Progenitor cell of endocrine pancreas (in vitro differentiated cells): Measurements from ENCODE around the gene MUC6. TPM values are rescaled to one million over a fixed set of nuclear protein-coding genes. Genes with fewer than 3 reads are reported as not detected.

Source experiments
- DNase-seq: peaks from one replicate; pipeline ENCODE4 v3.0.0; 2021; ENCODE audit warnings: low spot score; ENCODE audit not compliant: unreplicated experiment
- H3K27ac Mint-ChIP-seq: 2 replicates; pipeline ENCODE4 v1.8.0; 2021; ENCODE audit warnings: mild to moderate bottlenecking, moderate library complexity, mixed read lengths
- H3K27me3 Mint-ChIP-seq: 2 replicates; pipeline ENCODE4 v1.8.0; 2021; ENCODE audit warnings: mixed read lengths
- H3K36me3 Mint-ChIP-seq: 2 replicates; pipeline ENCODE4 v1.8.0; 2022; ENCODE audit warnings: mixed read lengths; ENCODE audit not compliant: insufficient read depth
- H3K4me1 Mint-ChIP-seq: 2 replicates; pipeline ENCODE4 v1.8.0; 2021; ENCODE audit warnings: low read depth, mixed read lengths
- H3K4me3 Mint-ChIP-seq: 2 replicates; pipeline ENCODE4 v1.8.0; 2021; ENCODE audit warnings: low read depth, mild to moderate bottlenecking, moderate library complexity, mixed read lengths
- H3K9me3 Mint-ChIP-seq: 2 replicates; pipeline ENCODE4 v1.8.0; 2021; ENCODE audit warnings: low read depth, mixed read lengths
- total RNA-seq: library from RNA; stranded (reverse); gene quantifications from 2 replicates; pipeline ENCODE4 v1.2.1, GENCODE V29; 2021
- TF ChIP-seq, protein P1 (sequence below): fragments of 200-600 bp; sonication (generic); IDR thresholded peaks from one replicate; pipeline ENCODE4 v1.5.0; 2021; ENCODE audit warnings: antibody characterized with exemption, mild to moderate bottlenecking; ENCODE audit not compliant: unreplicated experiment

MUC6 gene
- total RNA-seq, 1 donor from 2014 or later = 1.6 TPM

DNA sequence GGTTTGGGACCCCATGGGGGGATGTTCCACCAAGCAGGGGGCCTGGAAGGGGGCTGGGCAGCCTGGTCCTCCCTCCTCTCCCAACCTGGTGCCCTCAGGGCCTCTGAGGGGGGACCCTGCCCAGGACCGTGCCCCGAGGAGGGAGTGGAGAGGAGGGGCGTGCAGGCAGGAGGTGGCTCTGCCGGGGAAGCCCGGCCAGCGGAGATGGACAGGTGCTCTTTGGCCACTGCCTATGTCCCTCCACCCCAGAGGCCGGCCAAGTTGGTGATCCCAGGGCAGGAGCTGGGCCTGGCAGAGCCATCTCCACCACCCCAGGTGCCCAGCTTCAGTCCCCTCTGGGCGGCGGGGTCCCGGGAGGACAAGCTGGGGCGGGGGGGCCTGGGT lies 40.5 kb upstream of the MUC6 start:
- H3K36me3 Mint-ChIP-seq = no peaks in the 10 kb centered on the region
- DNase-seq = no peak
- TF ChIP-seq, protein P1, sequence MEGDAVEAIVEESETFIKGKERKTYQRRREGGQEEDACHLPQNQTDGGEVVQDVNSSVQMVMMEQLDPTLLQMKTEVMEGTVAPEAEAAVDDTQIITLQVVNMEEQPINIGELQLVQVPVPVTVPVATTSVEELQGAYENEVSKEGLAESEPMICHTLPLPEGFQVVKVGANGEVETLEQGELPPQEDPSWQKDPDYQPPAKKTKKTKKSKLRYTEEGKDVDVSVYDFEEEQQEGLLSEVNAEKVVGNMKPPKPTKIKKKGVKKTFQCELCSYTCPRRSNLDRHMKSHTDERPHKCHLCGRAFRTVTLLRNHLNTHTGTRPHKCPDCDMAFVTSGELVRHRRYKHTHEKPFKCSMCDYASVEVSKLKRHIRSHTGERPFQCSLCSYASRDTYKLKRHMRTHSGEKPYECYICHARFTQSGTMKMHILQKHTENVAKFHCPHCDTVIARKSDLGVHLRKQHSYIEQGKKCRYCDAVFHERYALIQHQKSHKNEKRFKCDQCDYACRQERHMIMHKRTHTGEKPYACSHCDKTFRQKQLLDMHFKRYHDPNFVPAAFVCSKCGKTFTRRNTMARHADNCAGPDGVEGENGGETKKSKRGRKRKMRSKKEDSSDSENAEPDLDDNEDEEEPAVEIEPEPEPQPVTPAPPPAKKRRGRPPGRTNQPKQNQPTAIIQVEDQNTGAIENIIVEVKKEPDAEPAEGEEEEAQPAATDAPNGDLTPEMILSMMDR = no peak
- no peak overlapping the region for H3K4me3 Mint-ChIP-seq
- H3K9me3 Mint-ChIP-seq = no peaks in the 10 kb centered on the region
- H3K27me3 Mint-ChIP-seq = peaks cover 3% of the 10 kb centered on the region
- no peak overlapping the region for H3K27ac Mint-ChIP-seq
- peaks cover 2% of the 10 kb centered on the region for H3K4me1 Mint-ChIP-seq

DNA sequence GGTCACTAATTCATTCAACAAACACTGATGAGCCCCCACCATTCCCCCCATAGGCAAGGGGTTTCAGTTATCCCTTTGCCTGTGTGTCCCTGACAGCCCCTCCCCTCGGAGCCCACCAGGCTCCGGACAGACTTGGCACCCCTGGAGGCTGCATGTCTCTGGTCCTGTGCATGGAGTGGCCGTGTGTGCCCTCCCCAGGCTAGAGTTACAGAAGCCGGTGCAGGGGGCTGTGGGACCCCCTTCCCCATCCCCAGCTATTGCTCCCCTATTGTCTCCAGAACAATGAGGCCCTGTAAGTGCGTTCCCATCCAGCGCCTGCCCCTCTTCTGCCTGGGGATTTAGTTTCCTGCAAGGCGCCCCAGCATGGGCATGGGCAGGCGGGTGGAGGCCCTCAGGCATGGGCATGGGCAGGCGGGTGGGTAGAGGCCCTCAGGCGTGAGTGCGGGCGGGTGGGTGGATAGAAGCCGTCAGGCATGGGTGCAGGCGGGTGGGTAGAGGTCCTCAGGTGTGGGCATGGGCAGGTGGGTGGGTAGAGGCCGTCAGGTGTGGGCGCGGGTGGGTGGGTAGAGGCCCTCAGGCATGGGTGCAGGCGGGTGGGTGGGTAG lies 39.6 kb upstream of the MUC6 start:
- TF ChIP-seq, protein P1 = no peak
- H3K27me3 Mint-ChIP-seq = peaks cover 6% of the 10 kb centered on the region
- no peaks in the 10 kb centered on the region for H3K9me3 Mint-ChIP-seq
- DNase-seq = no peak
- no peak overlapping the region for H3K27ac Mint-ChIP-seq
- H3K4me3 Mint-ChIP-seq = no peak overlapping the region
- H3K4me1 Mint-ChIP-seq = peaks cover 2% of the 10 kb centered on the region
- H3K36me3 Mint-ChIP-seq = no peaks in the 10 kb centered on the region

DNA sequence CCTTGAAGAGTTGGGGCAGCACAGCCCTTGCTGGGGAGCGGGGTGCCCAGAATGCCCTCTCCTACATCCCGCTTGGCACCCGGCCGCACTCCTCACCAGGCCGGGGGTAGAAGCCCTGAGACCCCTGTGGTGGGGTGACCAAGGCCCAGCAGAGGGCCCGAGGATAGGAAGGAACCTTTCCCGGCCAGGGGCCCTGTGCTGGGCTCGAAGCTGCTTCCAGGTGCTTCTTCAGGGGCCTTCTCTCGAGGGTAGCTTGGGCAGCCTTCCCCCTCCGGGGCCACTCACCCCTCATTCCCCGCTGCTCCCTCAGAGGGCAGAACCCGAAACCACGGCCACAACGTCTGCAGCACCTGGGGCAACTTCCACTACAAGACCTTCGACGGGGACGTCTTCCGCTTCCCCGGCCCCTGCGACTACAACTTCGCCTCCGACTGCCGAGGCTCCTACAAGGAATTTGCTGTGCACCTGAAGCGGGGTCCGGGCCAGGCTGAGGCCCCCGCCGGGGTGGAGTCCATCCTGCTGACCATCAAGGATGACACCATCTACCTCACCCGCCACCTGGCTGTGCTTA lies 38.9 kb upstream of the MUC6 start:
- Mint-ChIP-seq H3K4me3 (no peak overlapping the region), H3K36me3 (no peaks in the 10 kb centered on the region), H3K4me1 (peaks cover 2% of the 10 kb centered on the region), H3K27me3 (peaks cover 6% of the 10 kb centered on the region), H3K27ac (no peak overlapping the region), H3K9me3 (no peaks in the 10 kb centered on the region)
- TF ChIP-seq, protein P1 = no peak
- no peak for DNase-seq

DNA sequence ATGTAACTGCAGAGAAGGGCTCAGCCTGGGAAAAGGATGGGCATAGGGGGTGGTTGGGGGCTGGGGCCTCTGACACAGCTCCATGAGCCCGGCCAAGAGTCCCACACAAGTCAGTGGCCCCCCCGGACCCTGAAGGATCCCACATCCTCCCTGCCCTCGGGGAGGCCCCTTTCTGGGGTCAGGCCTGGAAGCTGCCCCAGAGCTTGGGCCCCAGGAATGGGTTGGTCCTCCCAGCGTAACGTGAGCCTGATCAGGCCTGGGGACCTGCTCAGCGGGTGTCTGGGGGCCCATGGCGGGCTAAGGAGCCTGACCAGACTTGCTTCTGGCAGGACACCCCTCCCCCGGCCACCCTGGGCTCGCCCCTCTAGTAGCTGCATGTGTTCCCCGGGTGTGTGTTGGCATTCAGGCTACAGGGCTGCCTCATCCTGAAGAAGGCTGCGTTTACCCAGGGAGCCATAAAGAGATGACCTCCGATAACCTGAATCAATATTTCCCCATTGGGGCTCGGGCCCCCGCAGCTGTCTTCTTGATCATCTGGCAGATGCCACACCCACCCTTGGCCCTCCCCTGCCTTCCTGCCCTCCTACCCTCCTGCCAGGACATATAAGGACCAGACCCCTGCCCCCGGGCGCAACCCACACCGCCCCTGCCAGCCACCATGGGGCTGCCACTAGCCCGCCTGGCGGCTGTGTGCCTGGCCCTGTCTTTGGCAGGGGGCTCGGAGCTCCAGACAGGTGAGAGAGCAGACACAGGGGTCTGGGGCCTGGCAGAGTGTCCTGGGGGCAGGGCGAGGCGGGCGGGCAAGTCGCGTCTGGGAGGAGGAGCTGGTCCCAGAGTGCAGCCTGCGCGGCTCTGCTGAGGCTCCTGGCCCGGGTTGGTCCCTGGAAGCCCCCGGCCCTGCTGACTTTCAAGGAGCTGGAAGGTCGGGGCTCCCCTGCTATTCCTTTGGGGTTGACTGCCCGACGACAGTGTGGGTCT lies 38.0 kb upstream of the MUC6 start, which contains the start of gene MUC2:
TSS of gene MUC2 (plus strand) at position 631 of the 978 bp plus-strand sequence.
- no peak within 1 kb of the TSS for H3K27ac Mint-ChIP-seq
- no peak for DNase-seq

DNA sequence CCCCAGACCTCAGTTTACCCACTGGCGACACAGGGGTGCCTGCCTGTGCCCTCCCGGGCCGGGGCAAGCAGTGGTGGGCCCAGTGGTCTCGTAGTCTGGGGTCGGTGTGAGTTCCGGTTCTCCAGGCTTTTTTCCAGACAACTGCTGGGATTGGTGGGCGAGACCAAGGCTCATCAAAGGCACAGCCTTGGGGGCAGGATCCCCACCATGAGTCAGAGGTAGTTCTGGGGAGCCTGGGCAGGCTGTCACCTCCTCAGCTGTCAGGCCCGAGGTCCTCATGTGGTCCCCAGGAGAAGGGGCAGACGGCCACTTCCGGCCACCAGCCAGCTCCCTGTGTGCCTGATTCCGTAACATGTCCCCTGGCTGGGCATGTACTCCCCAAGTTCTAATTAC lies 37.3 kb upstream of the MUC6 start:
- Mint-ChIP-seq H3K9me3 (no peaks in the 10 kb centered on the region), H3K4me3 (no peak overlapping the region), H3K27me3 (peaks cover 13% of the 10 kb centered on the region), H3K4me1 (peaks cover 2% of the 10 kb centered on the region), H3K27ac (no peak overlapping the region), H3K36me3 (no peaks in the 10 kb centered on the region)
- TF ChIP-seq, protein P1 = no peak
- DNase-seq = no peak

More for the DNA sequence above, 38.0 kb upstream of the MUC6 start, which contains the start of gene MUC2:
- Mint-ChIP-seq H3K36me3 (no peaks in the 10 kb centered on the region), H3K9me3 (no peaks in the 10 kb centered on the region), H3K27me3 (peaks cover 9% of the 10 kb centered on the region), H3K4me1 (peaks cover 2% of the 10 kb centered on the region), H3K4me3 (no peak within 1 kb of the TSS)
- TF ChIP-seq, protein P1 = no peak
